Parathyroid adenoma (tissue), 2 donors: Measurements from ENCODE around the gene RPS6KC1.

ENCODE experiments used
- H2AFZ ChIP-seq: fragments of 300-600 bp; sonication (generic); one replicate; pipeline ENCODE4 v1.7.0; 2017; ENCODE audit warnings: antibody characterized with exemption, mild to moderate bottlenecking
- H3K27ac ChIP-seq: fragments of 300-600 bp; sonication (generic); one replicate; pipeline ENCODE4 v1.7.0; 2017
- H3K27me3 ChIP-seq: fragments of 300-600 bp; sonication (generic); one replicate; pipeline ENCODE4 v1.7.0; 2017; ENCODE audit warnings: low read length; ENCODE audit not compliant: control insufficient read depth, insufficient read depth
- H3K36me3 ChIP-seq: fragments of 300-600 bp; sonication (generic); one replicate; pipeline ENCODE4 v1.7.0; 2017; ENCODE audit warnings: low read length; ENCODE audit not compliant: control insufficient read depth, insufficient read depth
- H3K4me1 ChIP-seq: fragments of 300-600 bp; sonication (generic); one replicate; pipeline ENCODE4 v1.7.0; 2017; ENCODE audit warnings: control low read depth
- H3K4me2 ChIP-seq: fragments of 300-600 bp; sonication (generic); one replicate; pipeline ENCODE4 v1.7.0; 2017; ENCODE audit warnings: low read length
- H3K4me3 ChIP-seq: fragments of 300-600 bp; sonication (generic); one replicate; pipeline ENCODE4 v1.7.0; 2017; ENCODE audit warnings: low read depth, low read length
- H3K79me2 ChIP-seq: fragments of 300-600 bp; sonication (generic); one replicate; pipeline ENCODE4 v1.7.0; 2017; ENCODE audit warnings: control low read depth
- H3K9ac ChIP-seq: fragments of 300-600 bp; sonication (generic); one replicate; pipeline ENCODE4 v1.7.0; 2017; ENCODE audit warnings: mild to moderate bottlenecking
- H3K9me3 ChIP-seq: fragments of 300-600 bp; sonication (generic); one replicate; pipeline ENCODE4 v1.7.0; 2017; ENCODE audit warnings: low read length; ENCODE audit not compliant: control insufficient read depth
- CTCF ChIP-seq: fragments of 300-600 bp; sonication (generic); IDR thresholded peaks from one replicate; pipeline ENCODE4 v1.7.0; 2017; ENCODE audit warnings: antibody characterized with exemption, mild to moderate bottlenecking
- donor health status: primary hyperparathyroidism.

Gene RPS6KC1

GRCh38 chr1:213277036-213277435 is 226.0 kb downstream of the RPS6KC1 start:
- H3K4me2 ChIP-seq: peak overlapping the region; percentile 13
- H3K9ac ChIP-seq: no peak overlapping the region
- no peak overlapping the region for H2AFZ ChIP-seq
- no peaks in the 10 kb centered on the region for H3K9me3 ChIP-seq
- no peak overlapping the region for H3K4me3 ChIP-seq
- H3K27me3 ChIP-seq: no peaks in the 10 kb centered on the region
- no peaks in the 10 kb centered on the region for H3K79me2 ChIP-seq
- TF ChIP-seq CTCF: no peak
- no peaks in the 10 kb centered on the region for H3K4me1 ChIP-seq
- H3K27ac ChIP-seq: no peak overlapping the region
- no peaks in the 10 kb centered on the region for H3K36me3 ChIP-seq

GRCh38 chr1:213279410-213279809 is 228.4 kb downstream of the RPS6KC1 start:
- no peak overlapping the region for H3K4me3 ChIP-seq
- no peak overlapping the region for H2AFZ ChIP-seq
- H3K4me1 ChIP-seq: no peaks in the 10 kb centered on the region
- no peaks in the 10 kb centered on the region for H3K27me3 ChIP-seq
- TF ChIP-seq CTCF: no peak
- H3K9me3 ChIP-seq: no peaks in the 10 kb centered on the region
- H3K4me2 ChIP-seq: no peak overlapping the region
- H3K79me2 ChIP-seq: no peaks in the 10 kb centered on the region
- no peaks in the 10 kb centered on the region for H3K36me3 ChIP-seq
- H3K27ac ChIP-seq: no peak overlapping the region
- H3K9ac ChIP-seq: no peak overlapping the region

- H3K9me3 ChIP-seq: no peaks in the 10 kb centered on the region
- H3K4me2 ChIP-seq: no peak overlapping the region
- no peak for TF ChIP-seq CTCF
These were observed 230.7 kb downstream of the RPS6KC1 start for GRCh38 chr1:213281640-213282301.

GRCh38 chr1:213284626-213285025 is 233.6 kb downstream of the RPS6KC1 start:
- no peak overlapping the region for H2AFZ ChIP-seq
- H3K4me1 ChIP-seq: no peaks in the 10 kb centered on the region
- no peaks in the 10 kb centered on the region for H3K27me3 ChIP-seq
- no peak overlapping the region for H3K9ac ChIP-seq
- TF ChIP-seq CTCF: no peak
- no peak overlapping the region for H3K27ac ChIP-seq
- H3K4me3 ChIP-seq: no peak overlapping the region
- H3K4me2 ChIP-seq: no peak overlapping the region
- no peaks in the 10 kb centered on the region for H3K9me3 ChIP-seq
- no peaks in the 10 kb centered on the region for H3K79me2 ChIP-seq
- no peaks in the 10 kb centered on the region for H3K36me3 ChIP-seq

More at GRCh38 chr1:213281640-213282301, 230.7 kb downstream of the RPS6KC1 start:
- no peak overlapping the region for H3K27ac ChIP-seq
- H3K27me3 ChIP-seq: no peaks in the 10 kb centered on the region
- no peaks in the 10 kb centered on the region for H3K4me1 ChIP-seq
- no peak overlapping the region for H2AFZ ChIP-seq
- H3K4me3 ChIP-seq: no peak overlapping the region
- no peaks in the 10 kb centered on the region for H3K79me2 ChIP-seq
- H3K9ac ChIP-seq: no peak overlapping the region
- no peaks in the 10 kb centered on the region for H3K36me3 ChIP-seq

- H3K9me3 ChIP-seq: no peaks in the 10 kb centered on the region
- H3K4me1 ChIP-seq: no peaks in the 10 kb centered on the region
- no peak overlapping the region for H3K4me2 ChIP-seq
- H2AFZ ChIP-seq: no peak overlapping the region
- H3K27ac ChIP-seq: no peak overlapping the region
- no peak overlapping the region for H3K9ac ChIP-seq
- H3K36me3 ChIP-seq: no peaks in the 10 kb centered on the region
- no peak for TF ChIP-seq CTCF
- no peaks in the 10 kb centered on the region for H3K79me2 ChIP-seq
- H3K27me3 ChIP-seq: no peaks in the 10 kb centered on the region
- no peak overlapping the region for H3K4me3 ChIP-seq
These were observed 235.2 kb downstream of the RPS6KC1 start for GRCh38 chr1:213286235-213286634.
